WTC11 (cell line): ENCODE measurements around the gene DENND4B. TPM values are rescaled to one million over a fixed set of nuclear protein-coding genes. Genes with fewer than 3 reads are reported as not detected.

ENCODE experiments used
- ATAC-seq: fragments of 200-7000 bp; cut with Tn5 transposase; 2 replicates; pipeline ENCODE4 v1.10.0; 2021; ENCODE audit warnings: mild to moderate bottlenecking, moderate library complexity
- CTCF ChIA-PET: fragments of 300-600 bp; sonication (Branson Sonifier 250); formaldehyde crosslinking; loops from one replicate; lab custom pipeline; 2021; ENCODE audit warnings: antibody characterized with exemption; lab: Charles Lee
- POLR2A ChIA-PET: fragments of 350-600 bp; sonication (Branson Sonifier 250); formaldehyde crosslinking; loops from one replicate; lab custom pipeline; 2021; ENCODE audit warnings: antibody characterized with exemption; lab: Charles Lee
- DNase-seq: peaks from one replicate; pipeline ENCODE4 v3.0.0; 2021; ENCODE audit warnings: low spot score
- H3K27ac Mint-ChIP-seq: 2 replicates; pipeline ENCODE4 v1.8.0; 2021; ENCODE audit warnings: mixed read lengths
- H3K27me3 Mint-ChIP-seq: 2 replicates; pipeline ENCODE4 v1.8.0; 2021; ENCODE audit warnings: low read depth, mild to moderate bottlenecking, moderate library complexity, mixed read lengths
- H3K36me3 Mint-ChIP-seq: 2 replicates; pipeline ENCODE4 v1.8.0; 2021; ENCODE audit warnings: mixed read lengths
- H3K4me1 Mint-ChIP-seq: 2 replicates; pipeline ENCODE4 v1.8.0; 2022; ENCODE audit warnings: mixed read lengths
- H3K4me3 Mint-ChIP-seq: 2 replicates; pipeline ENCODE4 v1.8.0; 2021; ENCODE audit warnings: mild to moderate bottlenecking, moderate library complexity, mixed read lengths
- H3K9me3 Mint-ChIP-seq: 2 replicates; pipeline ENCODE4 v1.8.0; 2021; ENCODE audit warnings: mixed read lengths
- AFF4 ChIP-seq: sonication (generic); formaldehyde crosslinking; IDR thresholded peaks from 2 replicates; pipeline ENCODE4 v1.8.1; 2023; ENCODE audit warnings: mild to moderate bottlenecking, missing genetic modification reagents, borderline replicate concordance
- AR ChIP-seq: fragments of 250-450 bp; sonication (Bioruptor Pico); IDR thresholded peaks from 2 replicates; pipeline ENCODE4 v1.9.0; 2021; ENCODE audit warnings: mild to moderate bottlenecking
- ATF2 ChIP-seq: sonication (generic); formaldehyde crosslinking; IDR thresholded peaks from 2 replicates; pipeline ENCODE4 v1.8.1; 2022; ENCODE audit warnings: low read depth, missing genetic modification reagents, borderline replicate concordance
- ATF6 ChIP-seq: sonication (generic); formaldehyde crosslinking; IDR thresholded peaks from 2 replicates; pipeline ENCODE4 v1.8.1; 2023; ENCODE audit warnings: mild to moderate bottlenecking, missing genetic modification reagents
- CBFB ChIP-seq: sonication (generic); formaldehyde crosslinking; IDR thresholded peaks from 2 replicates; pipeline ENCODE4 v1.8.1; 2022; ENCODE audit warnings: mild to moderate bottlenecking, low read depth, missing genetic modification reagents
- CREB1 ChIP-seq: sonication (generic); formaldehyde crosslinking; IDR thresholded peaks from 2 replicates; pipeline ENCODE4 v1.8.0; 2023; ENCODE audit warnings: mild to moderate bottlenecking, missing genetic modification reagents
- E2F4 ChIP-seq: sonication (generic); formaldehyde crosslinking; IDR thresholded peaks from 2 replicates; pipeline ENCODE4 v1.8.1; 2022; ENCODE audit warnings: low read depth, mild to moderate bottlenecking, moderate library complexity, missing genetic modification reagents, borderline replicate concordance
- FOXJ3 ChIP-seq: sonication (generic); formaldehyde crosslinking; IDR thresholded peaks from 2 replicates; pipeline ENCODE4 v1.9.0; 2021; ENCODE audit warnings: missing genetic modification reagents, mild to moderate bottlenecking, borderline replicate concordance
- FOXK1 ChIP-seq: sonication (generic); formaldehyde crosslinking; IDR thresholded peaks from 2 replicates; pipeline ENCODE4 v1.8.0; 2022; ENCODE audit warnings: mild to moderate bottlenecking, moderate library complexity, missing genetic modification reagents
- GABPB1 ChIP-seq: sonication (generic); formaldehyde crosslinking; IDR thresholded peaks from 2 replicates; pipeline ENCODE4 v1.8.1; 2023; ENCODE audit warnings: mild to moderate bottlenecking, missing genetic modification reagents
- RELA ChIP-seq: sonication (generic); formaldehyde crosslinking; IDR thresholded peaks from 2 replicates; pipeline ENCODE4 v1.8.1; 2022; ENCODE audit warnings: missing genetic modification reagents, mild to moderate bottlenecking, borderline replicate concordance
- RORB ChIP-seq: fragments of 250-450 bp; sonication (Bioruptor Pico); IDR thresholded peaks from 2 replicates; pipeline ENCODE4 v1.9.0; 2021; ENCODE audit warnings: mild to moderate bottlenecking
- SMAD4 ChIP-seq: sonication (generic); formaldehyde crosslinking; IDR thresholded peaks from 2 replicates; pipeline ENCODE4 v1.8.0; 2022; ENCODE audit warnings: mild to moderate bottlenecking, missing genetic modification reagents
- ZBTB43 ChIP-seq: sonication (generic); formaldehyde crosslinking; IDR thresholded peaks from 2 replicates; pipeline ENCODE4 v1.8.1; 2023; ENCODE audit warnings: mild to moderate bottlenecking, missing genetic modification reagents
- ZNF281 ChIP-seq: sonication (generic); formaldehyde crosslinking; IDR thresholded peaks from 2 replicates; pipeline ENCODE4 v1.8.0; 2023; ENCODE audit warnings: mild to moderate bottlenecking, missing genetic modification reagents
- ZNF512 ChIP-seq: sonication (generic); formaldehyde crosslinking; IDR thresholded peaks from 2 replicates; pipeline ENCODE4 v1.8.1; 2022; ENCODE audit warnings: missing genetic modification reagents, borderline replicate concordance
- total RNA-seq: library from RNA; stranded (reverse); gene quantifications from 3 replicates; pipeline ENCODE4 v1.2.3, GENCODE V29; 2021

The DENND4B gene
- total RNA-seq, 1 experiment from 2014 or later, result 93.1 TPM

- ChIA-PET POLR2A (no interaction called here), CTCF (interaction anchor here (1.9 kb wide), 1 partner anchor 64 kb away, joined by 6 read pairs; the partner anchor contains the start of gene DENND4B)
- Mint-ChIP-seq H3K36me3 (peaks cover 6% of the 10 kb centered on the region; the same call in 1 of the 2 replicates), H3K27me3 (no peaks in the 10 kb centered on the region), H3K9me3 (no peaks in the 10 kb centered on the region), H3K27ac (no peak overlapping the region), H3K4me3 (no peak overlapping the region), H3K4me1 (peaks cover 3% of the 10 kb centered on the region; the same call in 1 of the 2 replicates)
- DNase-seq (no peak), ATAC-seq (peak; percentile 69)
- TF ChIP-seq ZNF281 (CRISPR knock-in tag) (no peak), E2F4 (CRISPR knock-in tag) (no peak), FOXJ3 (CRISPR knock-in tag) (no peak), FOXK1 (CRISPR knock-in tag) (no peak), AFF4 (CRISPR knock-in tag) (no peak)
Measured at GRCh38 chr1:153882296-153882912, 64.1 kb downstream of the DENND4B start.

GRCh38 chr1:153881751-153882150, 64.8 kb downstream of the DENND4B start:
- ATAC-seq (no peak), DNase-seq (no peak)
- Mint-ChIP-seq H3K4me3 (no peak overlapping the region), H3K27me3 (no peaks in the 10 kb centered on the region), H3K9me3 (no peaks in the 10 kb centered on the region), H3K36me3 (peaks cover 6% of the 10 kb centered on the region; the same call in 1 of the 2 replicates), H3K27ac (no peak overlapping the region), H3K4me1 (peaks cover under 1% of the 10 kb centered on the region; the same call in 1 of the 2 replicates)
- ChIA-PET CTCF (interaction anchor here (1.9 kb wide), 1 partner anchor 65 kb away, joined by 6 read pairs; the partner anchor contains the start of gene DENND4B), POLR2A (no interaction called here)
- TF ChIP-seq ATF2 (CRISPR knock-in tag) (no peak), ZNF512 (CRISPR knock-in tag) (no peak), RELA (CRISPR knock-in tag) (no peak), CREB1 (CRISPR knock-in tag) (no peak), SMAD4 (CRISPR knock-in tag) (no peak), CBFB (CRISPR knock-in tag) (no peak), ZBTB43 (no peak), RORB (CRISPR knock-in tag) (no peak), ATF6 (CRISPR knock-in tag) (no peak), AR (CRISPR knock-in tag) (no peak), GABPB1 (CRISPR knock-in tag) (no peak)
